ENCODE results near the gene FREM2.

The FREM2 gene

DNA sequence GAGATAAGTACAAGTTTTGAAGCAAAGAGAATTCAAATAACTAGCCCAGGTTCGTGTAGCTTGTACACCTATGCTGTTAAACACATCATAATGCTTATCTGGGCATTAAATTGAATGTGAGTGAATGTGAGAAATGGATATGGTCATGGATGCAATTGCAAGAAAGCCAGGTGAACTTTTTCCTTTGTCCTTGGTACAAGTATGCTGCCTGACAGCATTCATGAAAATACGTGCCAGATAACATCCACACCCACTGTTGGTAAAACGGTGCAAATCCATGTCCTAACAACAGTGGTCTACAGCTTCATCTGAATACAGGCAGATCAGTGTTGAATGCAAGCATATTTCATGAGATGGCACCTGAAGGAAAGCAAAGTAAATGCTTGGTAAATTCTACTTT is 181.5 kb downstream of the FREM2 start:
- H3K27me3 Mint-ChIP-seq: peaks cover 19% of the 10 kb centered on the region
- no peak for DNase-seq
- H3K9me3 Mint-ChIP-seq: no peaks in the 10 kb centered on the region
- H3K4me3 Mint-ChIP-seq: no peak overlapping the region
- peaks cover 2% of the 10 kb centered on the region for H3K4me1 Mint-ChIP-seq (ENCODE audit: low read depth)
- no peaks in the 10 kb centered on the region for H3K36me3 Mint-ChIP-seq (ENCODE audit: low read depth)
- H3K27ac Mint-ChIP-seq: no peak overlapping the region

DNA sequence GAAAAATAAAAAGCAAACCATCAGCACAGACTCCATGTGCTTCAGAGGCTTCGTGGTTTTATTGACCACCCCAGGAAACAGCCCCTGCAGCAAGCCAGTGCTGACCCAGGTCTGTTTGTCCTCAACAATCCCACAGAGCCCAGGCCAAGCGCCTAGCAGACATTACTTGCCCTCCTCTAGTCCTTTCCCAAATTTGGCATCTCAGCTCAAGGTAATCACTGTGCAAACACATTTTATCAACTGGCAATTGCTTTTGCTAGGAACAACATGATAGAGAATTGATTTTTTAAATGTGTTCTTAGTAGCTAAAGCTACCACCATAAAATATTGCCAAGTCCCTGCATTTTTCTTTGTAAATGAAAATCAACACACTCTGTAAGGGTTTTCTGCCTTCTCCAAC is 182.0 kb downstream of the FREM2 start:
- Mint-ChIP-seq H3K27me3 (peaks cover 21% of the 10 kb centered on the region), H3K4me3 (no peak overlapping the region), H3K27ac (no peak overlapping the region), H3K36me3 (ENCODE audit: low read depth) (no peaks in the 10 kb centered on the region), H3K4me1 (ENCODE audit: low read depth) (peaks cover 2% of the 10 kb centered on the region), H3K9me3 (no peaks in the 10 kb centered on the region)
- no peak for DNase-seq

DNA sequence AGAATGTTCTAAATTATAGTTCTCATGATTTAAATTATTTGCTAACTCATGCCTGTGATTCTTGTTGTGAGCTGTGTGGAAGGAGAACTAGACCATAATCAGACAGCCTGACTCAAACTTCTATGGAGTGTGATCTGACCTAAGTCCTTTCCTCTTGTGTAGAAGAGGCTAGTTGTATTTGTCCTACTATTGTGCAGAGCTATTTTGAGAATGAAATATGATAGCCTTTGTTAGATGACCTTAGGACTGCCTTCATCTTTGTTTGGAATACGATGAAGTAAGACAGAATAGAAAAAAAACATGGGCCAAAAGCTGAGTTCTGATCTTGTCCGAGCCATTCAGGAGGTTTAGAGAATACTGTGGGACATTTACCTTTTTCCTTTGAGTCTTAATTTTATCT is 184.4 kb downstream of the FREM2 start:
- no peak overlapping the region for H3K4me3 Mint-ChIP-seq
- H3K4me1 Mint-ChIP-seq (ENCODE audit: low read depth): peaks cover 2% of the 10 kb centered on the region
- peaks cover 23% of the 10 kb centered on the region for H3K27me3 Mint-ChIP-seq
- H3K27ac Mint-ChIP-seq: no peak overlapping the region
- no peaks in the 10 kb centered on the region for H3K9me3 Mint-ChIP-seq
- no peaks in the 10 kb centered on the region for H3K36me3 Mint-ChIP-seq (ENCODE audit: low read depth)
- DNase-seq: no peak

DNA sequence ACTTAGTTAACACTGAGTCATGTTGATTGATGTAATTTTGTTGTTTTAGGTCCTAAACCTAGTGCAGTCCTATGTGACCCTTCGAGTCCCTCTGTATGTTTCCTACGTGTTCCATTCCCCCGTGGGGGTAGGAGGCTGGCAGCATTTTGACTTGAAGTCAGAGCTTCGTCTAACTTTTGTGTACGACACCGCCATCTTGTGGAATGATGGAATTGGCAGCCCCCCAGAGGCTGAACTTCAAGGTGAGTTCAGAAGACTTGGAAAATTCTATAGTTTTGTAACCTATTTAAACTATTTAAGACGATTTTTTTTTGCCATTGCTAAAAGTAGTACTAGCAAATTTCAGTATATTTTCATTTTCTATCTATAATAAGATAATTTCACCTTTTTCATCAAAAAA is 185.8 kb downstream of the FREM2 start:
- H3K9me3 Mint-ChIP-seq: no peaks in the 10 kb centered on the region
- H3K4me3 Mint-ChIP-seq: no peak overlapping the region
- peak; percentile 47 for DNase-seq
- H3K27ac Mint-ChIP-seq: no peak overlapping the region
- no peaks in the 10 kb centered on the region for H3K36me3 Mint-ChIP-seq (ENCODE audit: low read depth)
- peaks cover 2% of the 10 kb centered on the region for H3K4me1 Mint-ChIP-seq (ENCODE audit: low read depth)
- peaks cover 23% of the 10 kb centered on the region for H3K27me3 Mint-ChIP-seq

DNA sequence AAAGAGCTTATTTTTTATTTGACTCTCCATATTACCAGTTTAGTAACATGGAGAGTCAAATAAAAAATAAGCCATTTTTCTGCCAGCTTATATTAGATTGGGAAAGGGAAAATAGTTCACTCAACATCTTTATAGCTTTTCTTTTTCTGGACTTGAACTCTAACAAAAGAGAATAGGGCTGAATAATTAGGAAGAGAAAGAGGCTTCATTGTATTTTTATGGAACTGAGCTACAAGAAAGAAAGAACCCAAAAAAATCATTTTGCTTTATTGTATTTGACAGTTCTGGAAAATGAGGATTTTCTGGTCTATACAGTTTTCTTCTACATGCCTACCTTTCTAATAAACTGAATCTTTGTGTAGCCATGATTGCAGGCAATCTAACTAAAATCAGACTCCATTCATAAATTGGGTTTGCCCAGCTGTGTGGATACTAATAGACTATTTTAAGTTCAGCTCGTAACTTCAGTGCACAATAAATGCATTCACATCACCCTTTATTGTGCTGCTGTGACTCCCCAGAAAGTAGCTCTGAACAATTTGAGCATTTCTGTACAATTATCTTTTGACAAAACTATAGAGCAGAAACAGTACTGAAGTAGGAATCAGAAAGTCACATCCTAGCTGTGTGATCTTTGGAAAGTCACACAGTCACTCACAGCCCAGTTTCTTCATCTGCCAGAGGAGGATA is 188.5 kb downstream of the FREM2 start:
- H3K27ac Mint-ChIP-seq: no peak overlapping the region
- peaks cover 2% of the 10 kb centered on the region for H3K4me1 Mint-ChIP-seq (ENCODE audit: low read depth)
- peaks cover 16% of the 10 kb centered on the region for H3K27me3 Mint-ChIP-seq
- DNase-seq: no peak
- no peaks in the 10 kb centered on the region for H3K36me3 Mint-ChIP-seq (ENCODE audit: low read depth)
- no peak overlapping the region for H3K4me3 Mint-ChIP-seq
- no peaks in the 10 kb centered on the region for H3K9me3 Mint-ChIP-seq

DNA sequence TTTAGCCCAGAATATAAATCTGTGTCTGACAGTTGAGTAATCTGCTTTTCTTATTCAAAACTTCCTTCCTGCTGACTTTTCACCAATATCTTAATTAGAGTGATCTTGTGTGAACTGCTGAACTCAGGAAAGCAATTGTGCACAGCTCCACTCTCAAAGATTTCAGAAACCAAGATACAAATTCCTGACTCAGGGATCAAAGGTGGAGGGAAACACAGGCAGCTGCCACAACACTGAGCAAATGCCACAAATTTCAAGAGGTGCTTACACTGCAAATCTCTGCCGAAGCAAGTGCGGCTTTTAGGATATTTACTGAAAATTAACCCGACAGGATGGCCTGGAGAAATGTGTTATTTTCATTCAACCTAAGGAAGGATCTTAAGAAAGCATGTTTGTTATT is 192.4 kb downstream of the FREM2 start:
- H3K27me3 Mint-ChIP-seq: peaks cover 12% of the 10 kb centered on the region
- H3K4me1 Mint-ChIP-seq (ENCODE audit: low read depth): no peaks in the 10 kb centered on the region
- H3K36me3 Mint-ChIP-seq (ENCODE audit: low read depth): no peaks in the 10 kb centered on the region
- H3K9me3 Mint-ChIP-seq: no peaks in the 10 kb centered on the region
- H3K4me3 Mint-ChIP-seq: no peak overlapping the region
- no peak for DNase-seq
- H3K27ac Mint-ChIP-seq: no peak overlapping the region

DNA sequence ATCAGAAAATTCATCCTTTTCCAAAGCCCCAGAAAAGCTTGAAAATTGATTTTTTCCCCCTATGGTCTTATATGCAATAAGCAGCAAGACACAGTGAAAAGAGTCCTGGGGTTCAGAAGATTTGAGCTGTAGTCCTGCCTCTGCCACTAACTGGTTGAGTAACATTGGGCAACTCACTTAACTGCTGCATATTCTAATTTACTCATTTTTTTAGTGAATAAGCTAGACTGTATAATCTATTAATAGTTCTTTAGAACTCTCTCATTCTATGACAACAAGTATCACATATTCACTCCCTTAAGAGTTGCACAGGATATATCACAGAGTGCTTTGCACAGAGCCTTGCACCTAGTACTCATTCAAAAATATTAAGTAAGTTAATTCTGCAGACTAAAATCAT is 192.9 kb downstream of the FREM2 start:
- H3K4me3 Mint-ChIP-seq: no peak overlapping the region
- H3K27me3 Mint-ChIP-seq: peaks cover 13% of the 10 kb centered on the region
- H3K9me3 Mint-ChIP-seq: no peaks in the 10 kb centered on the region
- no peaks in the 10 kb centered on the region for H3K36me3 Mint-ChIP-seq (ENCODE audit: low read depth)
- no peak overlapping the region for H3K27ac Mint-ChIP-seq
- no peak for DNase-seq
- no peaks in the 10 kb centered on the region for H3K4me1 Mint-ChIP-seq (ENCODE audit: low read depth)

DNA sequence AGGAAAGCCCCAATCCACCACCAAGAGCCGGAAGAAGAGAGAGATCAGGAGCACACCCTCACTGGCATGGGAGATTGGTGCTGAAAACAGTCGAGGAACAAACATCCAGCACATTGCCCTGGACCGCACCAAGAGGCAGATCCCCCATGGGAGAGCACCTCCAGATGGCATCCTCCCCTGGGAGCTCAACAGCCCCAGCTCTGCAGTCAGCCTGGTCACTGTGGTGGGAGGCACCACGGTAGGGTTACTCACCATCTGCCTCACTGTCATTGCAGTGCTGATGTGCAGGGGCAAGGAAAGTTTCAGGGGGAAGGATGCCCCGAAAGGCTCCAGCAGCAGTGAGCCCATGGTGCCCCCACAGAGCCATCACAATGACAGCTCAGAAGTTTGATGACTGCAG is 193.5 kb downstream of the FREM2 start:
- H3K4me1 Mint-ChIP-seq (ENCODE audit: low read depth): no peaks in the 10 kb centered on the region
- H3K36me3 Mint-ChIP-seq (ENCODE audit: low read depth): no peaks in the 10 kb centered on the region
- no peak for DNase-seq
- no peaks in the 10 kb centered on the region for H3K9me3 Mint-ChIP-seq
- no peak overlapping the region for H3K4me3 Mint-ChIP-seq
- peaks cover 13% of the 10 kb centered on the region for H3K27me3 Mint-ChIP-seq
- H3K27ac Mint-ChIP-seq: no peak overlapping the region

DNA sequence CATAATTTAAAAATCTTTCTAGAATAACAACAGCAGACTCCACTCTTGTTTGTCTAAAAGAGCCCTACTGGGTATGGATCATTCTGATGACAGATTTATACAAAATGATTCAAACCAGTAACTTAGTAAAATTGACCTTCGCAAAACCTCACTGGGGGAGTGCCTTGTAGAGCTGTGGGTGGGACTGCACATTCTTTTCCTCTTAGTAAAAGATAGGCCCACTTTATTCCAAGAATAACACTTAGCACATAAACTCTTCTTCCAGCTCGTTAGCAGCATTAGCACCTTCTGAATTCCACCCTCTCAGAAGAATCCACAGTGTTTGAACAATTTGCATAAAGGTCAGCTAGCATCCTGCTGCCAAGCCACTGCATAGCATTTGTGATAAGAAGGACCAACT is 196.9 kb downstream of the FREM2 start:
- Mint-ChIP-seq H3K27me3 (peaks cover 20% of the 10 kb centered on the region), H3K4me1 (ENCODE audit: low read depth) (no peaks in the 10 kb centered on the region), H3K4me3 (no peak overlapping the region), H3K9me3 (no peaks in the 10 kb centered on the region), H3K36me3 (ENCODE audit: low read depth) (no peaks in the 10 kb centered on the region), H3K27ac (no peak overlapping the region)
- no peak for DNase-seq

DNA sequence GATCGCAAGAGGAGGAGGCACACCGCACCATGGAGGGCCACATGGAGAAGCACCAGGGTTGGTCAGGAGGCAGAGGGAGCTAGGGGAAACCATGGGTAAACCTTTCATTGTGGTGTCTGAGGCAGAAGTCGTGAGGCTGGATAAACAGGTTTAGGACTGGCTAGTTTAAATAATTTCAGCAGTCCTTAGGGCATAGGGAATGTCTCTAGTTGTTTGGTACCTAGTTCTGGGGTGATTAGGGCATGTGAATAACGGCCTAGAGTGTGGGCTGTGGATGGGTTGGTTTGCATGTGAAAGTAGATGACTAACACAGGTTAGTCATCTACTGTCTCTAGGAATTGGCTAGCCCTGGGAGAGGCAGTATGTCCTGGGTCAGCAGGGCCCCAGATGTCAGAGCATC is 201.4 kb downstream of the FREM2 start:
- no peak overlapping the region for H3K27ac Mint-ChIP-seq
- H3K36me3 Mint-ChIP-seq (ENCODE audit: low read depth): no peaks in the 10 kb centered on the region
- H3K4me1 Mint-ChIP-seq (ENCODE audit: low read depth): no peaks in the 10 kb centered on the region

DNA sequence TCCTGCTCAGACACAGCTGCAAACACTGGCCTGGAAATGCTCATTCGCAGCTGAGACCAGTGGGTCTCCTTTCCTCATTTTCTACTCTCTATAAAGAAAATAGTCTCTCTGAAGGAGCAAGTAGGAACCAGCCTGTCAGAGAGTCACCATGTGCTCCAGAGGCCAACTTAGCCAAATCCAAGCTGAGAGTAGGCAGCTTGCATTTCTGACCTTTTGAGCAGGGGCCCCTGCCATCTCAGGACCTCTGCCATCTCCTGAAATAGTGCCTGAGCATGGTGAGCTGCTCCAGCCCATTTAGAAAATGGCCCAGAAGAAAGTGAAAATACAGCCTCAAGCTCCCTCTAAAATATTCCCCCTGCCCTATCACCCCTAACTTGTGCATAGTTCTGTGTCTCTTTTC is 208.2 kb downstream of the FREM2 start:
- Mint-ChIP-seq H3K27ac (no peak overlapping the region), H3K4me3 (no peak overlapping the region), H3K27me3 (peaks cover 13% of the 10 kb centered on the region), H3K36me3 (ENCODE audit: low read depth) (no peaks in the 10 kb centered on the region), H3K4me1 (ENCODE audit: low read depth) (no peaks in the 10 kb centered on the region), H3K9me3 (no peaks in the 10 kb centered on the region)
- no peak for DNase-seq

More for the DNA sequence above, 201.4 kb downstream of the FREM2 start:
- H3K4me3 Mint-ChIP-seq: no peak overlapping the region
- no peak for DNase-seq
- peaks cover 32% of the 10 kb centered on the region for H3K27me3 Mint-ChIP-seq
- H3K9me3 Mint-ChIP-seq: no peaks in the 10 kb centered on the region

DNA sequence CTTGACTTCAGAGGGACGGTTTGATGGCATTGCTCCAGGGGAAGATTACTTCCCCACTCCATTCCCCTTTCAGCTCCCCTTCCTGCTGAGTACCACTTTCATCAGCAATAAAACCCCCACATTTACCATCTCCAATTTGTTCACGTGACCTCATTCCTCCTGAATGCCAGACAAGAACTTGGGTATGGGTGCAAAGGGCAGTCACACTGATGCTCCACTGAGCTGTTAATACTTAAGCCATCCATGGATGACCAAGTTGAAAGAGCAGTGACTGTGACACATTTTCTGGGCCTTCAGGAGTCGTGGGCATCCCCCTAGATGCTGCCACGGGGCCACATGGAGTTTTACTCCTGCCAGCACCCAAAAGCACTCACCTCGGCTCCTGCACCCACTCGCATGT is 210.6 kb downstream of the FREM2 start:
- H3K27me3 Mint-ChIP-seq: no peaks in the 10 kb centered on the region
- no peak overlapping the region for H3K27ac Mint-ChIP-seq
- no peak for DNase-seq
- no peaks in the 10 kb centered on the region for H3K36me3 Mint-ChIP-seq (ENCODE audit: low read depth)
- no peaks in the 10 kb centered on the region for H3K9me3 Mint-ChIP-seq
- no peaks in the 10 kb centered on the region for H3K4me1 Mint-ChIP-seq (ENCODE audit: low read depth)
- no peak overlapping the region for H3K4me3 Mint-ChIP-seq

DNA sequence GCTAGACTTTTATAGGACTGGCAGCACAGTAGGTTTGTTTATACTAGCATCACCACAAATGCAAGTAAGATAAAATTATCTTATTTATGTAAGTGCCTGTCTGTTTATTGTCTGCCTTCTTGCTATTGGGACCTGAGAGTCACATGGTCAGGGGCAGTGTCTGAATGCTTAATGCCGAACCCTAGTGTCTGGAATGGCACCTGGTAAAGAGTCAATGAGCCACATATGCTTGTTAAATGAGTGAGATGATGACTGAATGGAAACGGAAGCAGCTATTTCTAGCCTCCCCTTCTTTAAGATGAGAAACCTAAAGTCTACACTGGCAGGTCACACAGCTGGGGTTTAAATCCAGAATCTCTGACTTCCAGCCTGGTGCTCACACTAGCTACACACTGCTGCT is 211.6 kb downstream of the FREM2 start:
- Mint-ChIP-seq H3K27me3 (no peaks in the 10 kb centered on the region), H3K9me3 (no peaks in the 10 kb centered on the region), H3K36me3 (ENCODE audit: low read depth) (no peaks in the 10 kb centered on the region), H3K4me1 (ENCODE audit: low read depth) (no peaks in the 10 kb centered on the region), H3K4me3 (no peak overlapping the region), H3K27ac (no peak overlapping the region)
- DNase-seq: no peak

DNA sequence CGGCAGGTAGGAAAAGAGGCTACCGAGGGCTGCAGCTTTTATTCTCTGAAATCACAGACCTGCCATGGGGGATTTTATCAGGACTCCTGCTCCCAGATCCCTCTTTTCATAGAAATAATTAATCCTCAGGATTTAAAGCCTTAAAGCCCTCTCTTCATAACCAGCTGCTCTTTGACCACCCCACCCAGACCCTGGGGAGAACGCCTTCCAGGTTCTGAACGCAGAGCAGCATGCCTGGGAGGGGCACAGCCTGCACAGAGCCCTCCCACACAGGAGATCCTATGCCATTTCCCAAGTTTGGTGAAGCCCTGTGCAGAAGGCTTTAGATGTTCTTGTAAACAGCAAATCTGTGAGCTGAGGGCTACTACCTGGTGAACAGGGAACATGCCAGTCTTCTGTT is 212.7 kb downstream of the FREM2 start:
- Mint-ChIP-seq H3K27ac (no peak overlapping the region), H3K4me3 (no peak overlapping the region), H3K4me1 (ENCODE audit: low read depth) (no peaks in the 10 kb centered on the region), H3K9me3 (no peaks in the 10 kb centered on the region), H3K36me3 (ENCODE audit: low read depth) (no peaks in the 10 kb centered on the region), H3K27me3 (no peaks in the 10 kb centered on the region)
- DNase-seq: no peak

DNA sequence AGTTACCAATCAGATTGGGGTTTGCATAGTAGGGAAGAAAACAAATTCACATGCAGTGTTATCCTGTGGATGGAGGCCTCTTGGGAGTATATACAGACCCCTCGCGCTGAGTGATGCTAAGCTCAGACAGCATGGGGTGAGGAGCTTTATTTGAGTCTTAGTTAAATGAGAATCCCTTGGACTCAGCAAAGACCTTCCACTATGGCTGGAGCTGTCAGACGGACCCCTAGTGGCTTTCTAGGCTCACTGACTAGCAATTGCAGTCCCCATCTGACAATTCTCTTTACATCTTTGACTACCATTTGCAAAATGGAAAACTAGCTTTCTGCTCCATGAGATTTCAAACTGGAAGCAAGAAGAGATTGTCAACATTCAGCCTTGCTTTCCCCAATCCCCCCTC is 213.3 kb downstream of the FREM2 start:
- no peaks in the 10 kb centered on the region for H3K36me3 Mint-ChIP-seq (ENCODE audit: low read depth)
- DNase-seq: no peak
- H3K27ac Mint-ChIP-seq: no peak overlapping the region
- no peaks in the 10 kb centered on the region for H3K9me3 Mint-ChIP-seq
- H3K4me3 Mint-ChIP-seq: no peak overlapping the region
- H3K27me3 Mint-ChIP-seq: peaks cover 2% of the 10 kb centered on the region
- no peaks in the 10 kb centered on the region for H3K4me1 Mint-ChIP-seq (ENCODE audit: low read depth)

DNA sequence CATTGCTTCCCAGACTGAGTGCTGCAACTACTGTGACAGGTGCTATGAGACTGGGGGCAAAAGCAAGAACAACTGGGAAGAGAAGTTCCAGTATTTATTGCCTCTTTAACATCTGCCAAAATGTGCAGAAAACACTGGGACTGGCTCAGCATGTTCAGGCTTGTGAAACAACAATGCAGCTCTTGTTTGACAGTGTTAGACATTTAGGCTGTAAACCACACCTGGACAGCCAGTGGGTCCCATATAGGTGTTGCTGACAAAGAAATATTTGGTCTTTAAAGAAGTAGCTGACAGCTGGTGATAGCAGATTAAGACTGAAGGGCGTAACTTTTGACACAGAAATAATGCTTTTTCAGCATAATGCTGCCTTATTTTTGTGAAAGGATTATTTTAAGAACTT is 215.7 kb downstream of the FREM2 start:
- Mint-ChIP-seq H3K36me3 (ENCODE audit: low read depth) (no peaks in the 10 kb centered on the region), H3K4me1 (ENCODE audit: low read depth) (no peaks in the 10 kb centered on the region), H3K27me3 (peaks cover 7% of the 10 kb centered on the region), H3K4me3 (no peak overlapping the region), H3K27ac (no peak overlapping the region), H3K9me3 (no peaks in the 10 kb centered on the region)
- no peak for DNase-seq
